Neutrophil (primary cell): ENCODE data around the gene ARSJ.
"Not testable (repeated sequence)": the region's sequence is repeated elsewhere in the genome, so short reads cannot be mapped to it uniquely, and the experiment has no call there.

Experiments
- H3K27ac ChIP-seq: fragments of 200-600 bp; sonication (generic); 2 replicates; pipeline ENCODE4 v1.5.1; 2016; ENCODE audit warnings: mild to moderate bottlenecking, moderate library complexity
- H3K27me3 ChIP-seq: fragments of 200-600 bp; sonication (generic); 2 replicates; pipeline ENCODE4 v1.6.0; 2016; ENCODE audit warnings: mild to moderate bottlenecking
- H3K36me3 ChIP-seq: fragments of 200-600 bp; sonication (generic); 2 replicates; pipeline ENCODE4 v1.5.1; 2017
- H3K4me1 ChIP-seq, 2 experiments: fragments of 200-600 bp in 1 of 2; sonication (generic) in 1 of 2; 1 replicate in 1 of 2; 2 replicates in 1 of 2; pipeline versions ENCODE4 v1.5.1 to v1.6.1; 2013 to 2016; ENCODE audit warnings: low read depth in 1 of 2, low read length in 1 of 2, mild to moderate bottlenecking in 1 of 2, moderate library complexity in 1 of 2; ENCODE audit not compliant: control insufficient read depth in 1 of 2, insufficient read depth in 1 of 2
- H3K4me3 ChIP-seq, 2 experiments: fragments of 200-600 bp in 1 of 2; sonication (generic) in 1 of 2; 1 replicate in 1 of 2; 2 replicates in 1 of 2; pipeline ENCODE4 v1.5.1; 2013 to 2016; ENCODE audit warnings: low read depth in 1 of 2, low read length in 1 of 2, mild to moderate bottlenecking in 1 of 2, moderate library complexity in 1 of 2
- H3K9me3 ChIP-seq: fragments of 200-600 bp; sonication (generic); 2 replicates; pipeline ENCODE4 v1.5.1; 2016
- CTCF ChIP-seq: fragments of 200-600 bp; sonication (generic); IDR thresholded peaks from 2 replicates; pipeline ENCODE4 v1.5.1; 2016; ENCODE audit warnings: antibody characterized with exemption

ARSJ gene

GRCh38 chr4:113935190-113935589 lies 44.3 kb downstream of the ARSJ start:
- TF ChIP-seq CTCF, result no peak
- Histone ChIP-seq H3K27me3 (no peaks in the 10 kb centered on the region), H3K36me3 (no peaks in the 10 kb centered on the region), H3K9me3 (no peaks in the 10 kb centered on the region), H3K27ac (no peak overlapping the region), H3K4me1 (no peaks in the 10 kb centered on the region), H3K4me3 (no peak overlapping the region)

GRCh38 chr4:113924706-113925105 lies 54.7 kb downstream of the ARSJ start:
- not testable (repeated sequence) for H3K27ac ChIP-seq, H3K9me3 ChIP-seq, H3K27me3 ChIP-seq, H3K4me1 ChIP-seq, H3K36me3 ChIP-seq, H3K4me3 ChIP-seq

DNA sequence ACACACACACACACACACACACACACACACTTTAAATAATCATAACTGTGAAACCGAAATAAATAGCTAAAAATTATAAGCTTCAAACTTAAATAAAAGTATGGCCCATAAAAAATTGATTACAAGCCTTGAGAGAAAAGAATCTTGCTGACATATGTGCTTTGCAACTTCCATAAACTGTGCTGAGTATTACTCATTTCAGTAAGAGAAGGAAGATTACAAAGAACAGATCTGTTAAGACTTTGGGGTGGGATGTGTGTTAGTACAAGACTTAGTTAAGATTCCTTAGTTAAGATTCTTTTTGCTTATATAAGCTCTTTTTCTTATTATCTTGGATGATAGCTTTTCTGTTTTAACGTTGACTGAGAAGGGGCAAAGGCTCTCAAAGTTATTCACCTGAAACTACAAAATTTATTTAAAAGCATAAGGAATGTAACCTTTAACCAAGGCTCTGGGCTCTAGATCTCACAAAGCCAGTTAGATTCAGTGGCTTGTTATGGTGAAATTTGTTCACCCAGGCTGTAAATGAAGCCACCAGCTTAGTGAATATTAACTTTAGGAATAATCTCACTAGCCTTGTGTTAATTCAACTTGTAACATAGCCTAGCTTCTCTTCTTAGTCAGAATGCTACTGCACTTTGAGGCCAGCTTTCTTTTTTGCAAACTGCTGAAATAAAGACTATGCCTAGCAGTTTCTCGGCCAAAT lies 58.2 kb downstream of the ARSJ start:
- H3K4me1 ChIP-seq, result no peaks in the 10 kb centered on the region
- TF ChIP-seq CTCF, result no peak
- H3K36me3 ChIP-seq, result no peaks in the 10 kb centered on the region
- H3K9me3 ChIP-seq, result no peaks in the 10 kb centered on the region
- no peak overlapping the region for H3K27ac ChIP-seq
- H3K4me3 ChIP-seq, result no peak overlapping the region
- H3K27me3 ChIP-seq, result no peaks in the 10 kb centered on the region

- no peaks in the 10 kb centered on the region for H3K36me3 ChIP-seq
- no peaks in the 10 kb centered on the region for H3K9me3 ChIP-seq
- no peak overlapping the region for H3K27ac ChIP-seq
- H3K4me3 ChIP-seq, result no peak overlapping the region
- no peaks in the 10 kb centered on the region for H3K27me3 ChIP-seq
- no peak for TF ChIP-seq CTCF
- no peaks in the 10 kb centered on the region for H3K4me1 ChIP-seq
Observed at GRCh38 chr4:113919611-113920010, 59.8 kb downstream of the ARSJ start.

- Histone ChIP-seq H3K27ac (no peak overlapping the region), H3K4me1 (no peaks in the 10 kb centered on the region), H3K36me3 (no peaks in the 10 kb centered on the region), H3K27me3 (no peaks in the 10 kb centered on the region), H3K9me3 (no peaks in the 10 kb centered on the region), H3K4me3 (no peak overlapping the region)
- TF ChIP-seq CTCF, result no peak
Observed at GRCh38 chr4:113919145-113919544, 60.3 kb downstream of the ARSJ start.

DNA sequence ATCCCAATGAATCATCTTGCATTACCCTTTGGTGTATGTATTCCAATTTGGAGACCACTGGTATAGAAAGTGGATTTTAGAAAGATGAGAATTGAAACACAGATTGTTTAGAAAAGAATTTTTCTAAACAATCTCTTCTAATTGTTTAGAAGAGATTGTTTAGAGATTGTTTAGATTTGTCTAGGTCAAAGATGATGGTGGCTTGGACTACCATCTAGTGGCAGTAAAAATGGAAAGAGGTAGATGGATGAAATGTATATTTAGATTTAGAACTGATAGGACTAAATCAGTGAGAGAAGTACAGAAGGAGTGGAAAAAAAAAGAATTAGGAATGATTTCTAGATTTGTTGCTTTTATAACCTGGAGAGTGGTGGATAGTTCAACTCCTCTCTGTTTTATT lies 70.6 kb downstream of the ARSJ start:
- no peak overlapping the region for H3K4me3 ChIP-seq
- H3K4me1 ChIP-seq, result no peaks in the 10 kb centered on the region
- TF ChIP-seq CTCF, result no peak
- H3K36me3 ChIP-seq, result no peaks in the 10 kb centered on the region
- H3K27ac ChIP-seq, result no peak overlapping the region
- H3K9me3 ChIP-seq, result no peaks in the 10 kb centered on the region
- no peaks in the 10 kb centered on the region for H3K27me3 ChIP-seq
